SK-N-SH (cell line): ENCODE data around the gene SOD1.

Experiments
- CTCF ChIP-seq: fragments of 200-600 bp; sonication (generic); IDR thresholded peaks from 2 replicates; pipeline ENCODE4 v1.6.1; 2017; ENCODE audit warnings: antibody characterized with exemption, mild to moderate bottlenecking, moderate library complexity
- EP300 ChIP-seq, 2 experiments: IDR thresholded peaks; 2 replicates each; pipeline versions ENCODE4 v1.4.0 to v1.6.1; 2012; ENCODE audit warnings: borderline replicate concordance in 1 of 2, low read depth in 1 of 2, low read length in 1 of 2
- EZH2phosphoT487 ChIP-seq: fragments of 200-600 bp; sonication (generic); IDR thresholded peaks from 2 replicates; pipeline ENCODE4 v1.6.1; 2017; ENCODE audit warnings: low read depth, mixed run types, mild to moderate bottlenecking, antibody characterized with exemption, moderate library complexity, borderline replicate concordance
- FOXJ3 ChIP-seq: sonication (generic); formaldehyde crosslinking; IDR thresholded peaks from 2 replicates; pipeline ENCODE4 v1.5.1; 2020; ENCODE audit warnings: mild to moderate bottlenecking, missing genetic modification reagents
- FOXM1 ChIP-seq: IDR thresholded peaks from 2 replicates; pipeline ENCODE4 v1.4.0; 2012; ENCODE audit warnings: low read depth, mild to moderate bottlenecking
- POLR2AphosphoS5 ChIP-seq: IDR thresholded peaks from 2 replicates; pipeline ENCODE4 v1.6.1; 2012; ENCODE audit warnings: low read depth, low read length
- TAF1 ChIP-seq: IDR thresholded peaks from 2 replicates; pipeline ENCODE4 v1.6.1; 2012; ENCODE audit warnings: low read depth, mild to moderate bottlenecking, low read length, moderate library complexity, borderline replicate concordance
- USF2 ChIP-seq: fragments of 150-350 bp; IDR thresholded peaks from 2 replicates; pipeline ENCODE4 v1.6.1; 2017; ENCODE audit warnings: antibody characterized with exemption, low read length, low read depth, borderline replicate concordance
- YY1 ChIP-seq: IDR thresholded peaks from 2 replicates; pipeline ENCODE4 v1.4.0; 2012; ENCODE audit warnings: low read depth, mild to moderate bottlenecking
- TF ChIP-seq, protein P1 (sequence below): IDR thresholded peaks from 2 replicates; pipeline ENCODE4 v1.6.1; 2012; ENCODE audit warnings: mild to moderate bottlenecking, low read depth, low read length, moderate library complexity
- TF ChIP-seq, protein P2 (sequence below): IDR thresholded peaks from 2 replicates; pipeline ENCODE4 v1.4.0; 2012; ENCODE audit warnings: low read depth, borderline replicate concordance

GRCh38 chr21:31647650-31648049, 11.8 kb upstream of the SOD1 start:
- TF ChIP-seq YY1 (no peak), USF2 (no peak), CTCF (no peak), POLR2AphosphoS5 (no peak), EZH2phosphoT487 (no peak), EP300 (IDR thresholded peaks at IDR 0.05; ENCODE audit: borderline replicate concordance in 1 of 2, low read depth in 1 of 2, low read length in 1 of 2) (no peak), FOXM1 (no peak), FOXJ3 (CRISPR knock-in tag) (no peak), TAF1 (no peak)
- TF ChIP-seq, protein P1, sequence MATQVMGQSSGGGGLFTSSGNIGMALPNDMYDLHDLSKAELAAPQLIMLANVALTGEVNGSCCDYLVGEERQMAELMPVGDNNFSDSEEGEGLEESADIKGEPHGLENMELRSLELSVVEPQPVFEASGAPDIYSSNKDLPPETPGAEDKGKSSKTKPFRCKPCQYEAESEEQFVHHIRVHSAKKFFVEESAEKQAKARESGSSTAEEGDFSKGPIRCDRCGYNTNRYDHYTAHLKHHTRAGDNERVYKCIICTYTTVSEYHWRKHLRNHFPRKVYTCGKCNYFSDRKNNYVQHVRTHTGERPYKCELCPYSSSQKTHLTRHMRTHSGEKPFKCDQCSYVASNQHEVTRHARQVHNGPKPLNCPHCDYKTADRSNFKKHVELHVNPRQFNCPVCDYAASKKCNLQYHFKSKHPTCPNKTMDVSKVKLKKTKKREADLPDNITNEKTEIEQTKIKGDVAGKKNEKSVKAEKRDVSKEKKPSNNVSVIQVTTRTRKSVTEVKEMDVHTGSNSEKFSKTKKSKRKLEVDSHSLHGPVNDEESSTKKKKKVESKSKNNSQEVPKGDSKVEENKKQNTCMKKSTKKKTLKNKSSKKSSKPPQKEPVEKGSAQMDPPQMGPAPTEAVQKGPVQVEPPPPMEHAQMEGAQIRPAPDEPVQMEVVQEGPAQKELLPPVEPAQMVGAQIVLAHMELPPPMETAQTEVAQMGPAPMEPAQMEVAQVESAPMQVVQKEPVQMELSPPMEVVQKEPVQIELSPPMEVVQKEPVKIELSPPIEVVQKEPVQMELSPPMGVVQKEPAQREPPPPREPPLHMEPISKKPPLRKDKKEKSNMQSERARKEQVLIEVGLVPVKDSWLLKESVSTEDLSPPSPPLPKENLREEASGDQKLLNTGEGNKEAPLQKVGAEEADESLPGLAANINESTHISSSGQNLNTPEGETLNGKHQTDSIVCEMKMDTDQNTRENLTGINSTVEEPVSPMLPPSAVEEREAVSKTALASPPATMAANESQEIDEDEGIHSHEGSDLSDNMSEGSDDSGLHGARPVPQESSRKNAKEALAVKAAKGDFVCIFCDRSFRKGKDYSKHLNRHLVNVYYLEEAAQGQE, result no peak
- TF ChIP-seq, protein P2, sequence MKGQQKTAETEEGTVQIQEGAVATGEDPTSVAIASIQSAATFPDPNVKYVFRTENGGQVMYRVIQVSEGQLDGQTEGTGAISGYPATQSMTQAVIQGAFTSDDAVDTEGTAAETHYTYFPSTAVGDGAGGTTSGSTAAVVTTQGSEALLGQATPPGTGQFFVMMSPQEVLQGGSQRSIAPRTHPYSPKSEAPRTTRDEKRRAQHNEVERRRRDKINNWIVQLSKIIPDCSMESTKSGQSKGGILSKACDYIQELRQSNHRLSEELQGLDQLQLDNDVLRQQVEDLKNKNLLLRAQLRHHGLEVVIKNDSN, result no peak
